KMS-11 (cell line): ENCODE measurements around the gene CTCF.

Source experiments
- H2AFZ ChIP-seq: fragments of 200-600 bp; sonication (generic); 2 replicates; pipeline ENCODE4 v1.6.1; 2016; ENCODE audit warnings: antibody characterized with exemption, mixed run types, low read depth
- H3K27ac ChIP-seq: fragments of 200-600 bp; sonication (generic); 2 replicates; pipeline ENCODE4 v1.6.1; 2016; ENCODE audit warnings: mild to moderate bottlenecking, mixed run types
- H3K27me3 ChIP-seq: fragments of 200-600 bp; sonication (generic); 2 replicates; pipeline ENCODE4 v1.6.1; 2017; ENCODE audit warnings: mild to moderate bottlenecking, low read depth, mixed run types, moderate library complexity; ENCODE audit not compliant: insufficient read depth
- H3K36me3 ChIP-seq: fragments of 200-600 bp; sonication (generic); 2 replicates; pipeline ENCODE4 v1.6.1; 2017; ENCODE audit warnings: mild to moderate bottlenecking, mixed run types; ENCODE audit not compliant: insufficient read depth
- H3K4me1 ChIP-seq: fragments of 200-600 bp; sonication (generic); 2 replicates; pipeline ENCODE4 v1.6.1; 2016; ENCODE audit warnings: mild to moderate bottlenecking, low read depth, mixed run types; ENCODE audit not compliant: poor library complexity, severe bottlenecking
- H3K4me2 ChIP-seq: fragments of 200-600 bp; sonication (generic); 2 replicates; pipeline ENCODE4 v1.7.0; 2016; ENCODE audit warnings: mild to moderate bottlenecking, mixed run types
- H3K4me3 ChIP-seq: fragments of 200-600 bp; sonication (generic); IDR thresholded peaks from 2 replicates; pipeline ENCODE4 v1.6.1; 2017; ENCODE audit warnings: low read depth, low read length, mixed read lengths; ENCODE audit not compliant: insufficient read depth
- H3K79me2 ChIP-seq: fragments of 200-600 bp; sonication (generic); 2 replicates; pipeline ENCODE4 v1.6.1; 2016; ENCODE audit warnings: low read depth, mixed run types; ENCODE audit not compliant: insufficient read depth
- H3K9ac ChIP-seq: fragments of 200-600 bp; sonication (generic); 2 replicates; pipeline ENCODE4 v1.6.1; 2016; ENCODE audit warnings: mild to moderate bottlenecking, mixed run types
- H4K20me1 ChIP-seq: fragments of 200-600 bp; sonication (generic); 2 replicates; pipeline ENCODE4 v1.6.1; 2016; ENCODE audit warnings: mild to moderate bottlenecking, mixed run types; ENCODE audit not compliant: insufficient read depth
- CTCF ChIP-seq: fragments of 200-600 bp; sonication (generic); conservative IDR thresholded peaks from 2 replicates; pipeline ENCODE4 v1.6.1; 2017; ENCODE audit warnings: low read depth, mild to moderate bottlenecking, antibody characterized with exemption, low read length, moderate library complexity, mixed read lengths

The CTCF gene

DNA sequence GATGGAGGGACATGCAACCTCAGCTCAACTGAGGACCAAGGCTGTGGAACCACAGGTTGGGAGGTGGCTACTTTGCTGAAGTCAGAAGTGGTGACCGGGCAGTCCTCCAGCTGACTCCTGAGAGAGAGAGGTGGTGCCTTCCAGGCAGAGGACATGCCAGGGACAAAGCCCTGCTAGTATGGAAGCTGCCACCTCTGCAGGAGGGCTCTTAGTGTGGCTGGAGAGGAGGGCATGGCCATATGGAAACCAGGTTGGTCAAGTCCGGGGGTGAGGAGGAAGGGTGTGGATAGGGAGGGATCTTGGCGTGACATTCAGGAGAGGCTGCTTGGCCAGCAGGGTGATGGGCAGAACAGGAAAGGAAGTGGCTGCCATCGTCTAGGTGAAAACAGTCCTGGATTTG lies 110.0 kb downstream of the CTCF start:
- H3K27ac ChIP-seq, result no peak overlapping the region
- no peak overlapping the region for H3K4me2 ChIP-seq
- H3K4me1 ChIP-seq, result peaks cover 19% of the 10 kb centered on the region
- H3K27me3 ChIP-seq, result no peaks in the 10 kb centered on the region
- no peak for TF ChIP-seq CTCF
- no peaks in the 10 kb centered on the region for H3K79me2 ChIP-seq
- no peaks in the 10 kb centered on the region for H3K36me3 ChIP-seq
- no peak overlapping the region for H3K9ac ChIP-seq
- no peak overlapping the region for H3K4me3 ChIP-seq
- no peaks in the 10 kb centered on the region for H4K20me1 ChIP-seq
- H2AFZ ChIP-seq, result no peak overlapping the region

- Histone ChIP-seq H4K20me1 (no peaks in the 10 kb centered on the region), H3K27ac (no peak overlapping the region)
These were observed 110.7 kb downstream of the CTCF start for GRCh38 chr16:67672739-67673662.

DNA sequence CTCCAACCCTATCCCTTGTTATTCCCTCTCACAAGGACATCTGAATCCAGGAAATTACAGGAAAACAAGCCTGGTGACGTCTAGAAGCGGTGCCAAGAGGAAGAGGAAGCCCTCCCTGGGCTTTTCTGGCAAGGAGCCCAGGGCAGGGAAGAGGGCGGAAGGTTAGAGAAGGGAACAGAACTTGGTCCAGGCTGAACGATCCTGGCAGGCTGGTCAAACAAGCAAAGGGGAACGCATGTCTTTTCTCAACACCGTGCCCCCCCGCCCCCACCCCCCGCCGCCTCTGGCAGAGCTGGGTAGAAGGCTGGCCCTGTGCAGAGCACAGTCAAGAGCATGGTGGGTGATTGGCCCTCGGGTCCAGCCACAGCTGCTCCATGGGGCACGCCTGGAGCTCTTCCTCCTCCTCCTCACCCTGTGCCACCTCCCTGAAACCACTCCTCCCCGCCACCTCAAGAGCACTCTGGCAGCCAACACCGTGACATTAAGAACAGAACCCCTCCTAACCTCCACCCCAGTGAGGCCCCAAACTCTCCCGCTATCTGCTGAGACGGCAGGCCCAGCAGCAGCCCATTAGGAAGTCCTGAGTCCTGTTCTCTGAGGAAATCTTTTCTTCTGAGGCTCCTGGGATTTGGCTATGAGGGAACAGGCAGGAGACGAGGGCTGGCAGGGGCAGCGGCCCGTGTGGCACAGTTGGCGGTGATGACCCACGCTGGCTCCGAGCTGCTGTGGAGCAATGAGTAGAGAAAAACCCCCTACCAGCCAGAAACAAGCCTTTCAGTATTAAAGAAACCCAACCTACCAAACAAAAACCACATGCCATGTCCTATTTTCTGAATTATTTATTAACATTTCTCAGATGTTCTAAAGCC lies 111.6 kb downstream of the CTCF start:
- TF ChIP-seq CTCF, result no peak
- Histone ChIP-seq H4K20me1 (no peaks in the 10 kb centered on the region), H2AFZ (no peak overlapping the region), H3K9ac (no peak overlapping the region), H3K36me3 (no peaks in the 10 kb centered on the region), H3K79me2 (no peaks in the 10 kb centered on the region), H3K4me2 (no peak overlapping the region), H3K27ac (no peak overlapping the region), H3K4me3 (no peak overlapping the region), H3K27me3 (no peaks in the 10 kb centered on the region), H3K4me1 (peaks cover 9% of the 10 kb centered on the region)

More at GRCh38 chr16:67672739-67673662, 110.7 kb downstream of the CTCF start:
- Histone ChIP-seq H2AFZ (no peak overlapping the region), H3K4me1 (peaks cover 14% of the 10 kb centered on the region), H3K27me3 (no peaks in the 10 kb centered on the region), H3K79me2 (no peaks in the 10 kb centered on the region), H3K36me3 (no peaks in the 10 kb centered on the region), H3K4me3 (no peak overlapping the region), H3K9ac (no peak overlapping the region), H3K4me2 (no peak overlapping the region)
- peak; percentile 79 for TF ChIP-seq CTCF

DNA sequence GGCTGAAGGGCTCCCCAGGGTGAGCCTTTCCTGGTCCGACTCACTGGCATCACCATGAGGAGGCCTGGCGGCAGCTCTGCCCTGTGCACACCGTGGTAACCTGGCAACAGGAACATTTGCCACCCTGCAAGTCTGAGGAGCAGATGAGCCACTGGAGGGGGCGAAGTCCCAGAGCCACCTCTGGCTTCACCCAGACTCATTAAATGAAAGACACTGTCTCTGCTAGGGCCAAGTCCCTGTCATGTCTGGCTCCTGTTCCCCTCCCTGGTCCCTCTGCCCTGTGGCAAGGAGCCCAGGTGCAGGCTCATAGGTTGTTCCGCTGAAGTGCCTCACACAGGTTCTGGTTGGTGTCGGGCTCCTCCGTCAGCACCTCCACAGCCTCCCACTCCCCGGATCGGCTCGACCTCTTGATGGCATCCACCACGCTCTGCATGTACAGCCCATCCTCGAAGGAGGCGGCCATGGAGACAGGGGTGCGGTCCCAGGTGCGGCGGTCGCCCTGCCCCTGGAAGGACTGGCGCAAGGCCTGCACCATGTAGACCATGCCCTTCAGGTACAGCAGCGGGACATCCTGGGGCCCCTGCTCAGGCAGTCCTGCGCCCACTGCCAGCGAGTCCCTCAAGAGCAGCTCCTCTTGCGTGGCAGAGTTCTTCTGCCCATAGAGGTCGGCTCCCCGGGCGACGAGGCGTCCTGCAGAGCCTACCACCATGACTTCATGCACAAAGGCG lies 112.7 kb downstream of the CTCF start:
- TF ChIP-seq CTCF, result no peak
- Histone ChIP-seq H2AFZ (no peak overlapping the region), H3K4me2 (no peak overlapping the region), H4K20me1 (no peaks in the 10 kb centered on the region), H3K4me3 (no peak overlapping the region), H3K36me3 (no peaks in the 10 kb centered on the region), H3K79me2 (no peaks in the 10 kb centered on the region), H3K27ac (no peak overlapping the region), H3K9ac (no peak overlapping the region), H3K27me3 (no peaks in the 10 kb centered on the region), H3K4me1 (peaks cover 5% of the 10 kb centered on the region)
